ENCODE results near the gene CACNB4. TPM values are rescaled to one million over a fixed set of nuclear protein-coding genes. Genes with fewer than 3 reads are reported as not detected.

CACNB4 gene
- total RNA-seq (2014; rRNA removed; shearing (Covaris generic)): 0.06 and 0.82 TPM in 2 replicates
- total RNA-seq (2022): 0.37 and 0.76 TPM in 2 replicates
- percentile 25 among the genes with signal in this experiment for Bru-seq, nascent RNA
- BruChase-seq, experiment 1, labeled RNA remaining after a 6-hour chase: percentile 33 among the genes with signal in this experiment
- percentile 33 among the genes with signal in this experiment for BruChase-seq, experiment 2, labeled RNA remaining after a 2-hour chase
- long read RNA-seq: 0 reads

DNA sequence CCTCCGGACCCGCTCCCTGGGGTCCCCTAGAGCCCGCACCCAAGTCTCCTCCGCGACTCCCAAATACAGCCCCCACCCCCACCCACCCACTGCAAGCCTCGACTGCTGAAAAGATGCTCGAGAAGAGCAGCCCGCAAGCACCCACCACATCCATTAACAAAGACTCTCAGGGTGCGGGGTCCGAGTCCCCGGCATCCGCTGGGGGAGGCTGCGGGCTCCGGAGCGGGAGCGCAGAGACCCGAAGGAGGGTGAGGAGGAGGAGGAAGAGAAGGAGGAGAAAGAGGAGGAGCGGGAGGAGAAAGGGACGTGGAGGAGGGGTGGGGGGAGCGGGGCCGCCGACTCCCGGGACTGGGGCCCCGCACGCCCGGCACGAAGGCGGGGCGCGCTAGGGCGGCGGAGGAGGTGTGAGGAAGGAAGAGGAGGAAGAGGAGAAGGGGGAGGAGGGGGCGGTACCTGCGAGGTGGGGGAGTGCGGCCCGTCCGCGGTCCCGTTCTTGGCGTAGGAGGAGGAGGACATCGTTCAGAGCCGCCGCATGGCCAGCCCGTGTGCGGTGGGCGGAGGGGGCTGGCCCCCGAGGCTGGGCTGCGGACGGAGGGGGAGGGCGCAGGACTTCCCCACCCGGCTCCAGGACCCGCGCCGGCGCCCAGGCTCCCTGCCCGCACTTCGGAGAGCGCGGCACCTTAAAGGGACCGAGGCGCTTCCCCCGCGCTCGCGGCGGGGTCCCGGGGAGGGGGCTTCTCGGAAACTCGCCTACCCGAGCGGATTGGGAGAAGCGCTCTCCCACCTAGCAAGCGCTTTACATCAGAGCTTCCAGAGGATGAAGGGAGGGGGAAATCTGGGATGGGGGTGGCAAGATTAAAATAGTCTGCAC is at the start of gene CACNB4:
TSS of gene CACNB4 (minus strand) at position 549 of the 871 bp plus-strand sequence.
- Histone ChIP-seq H3K36me3 (ENCODE audit: insufficient read depth, low read length) (no peaks in the 10 kb centered on the region), H3K79me2 (ENCODE audit: insufficient read depth, low read depth, low read length) (no peaks in the 10 kb centered on the region), H3K9me2 (ENCODE audit: insufficient read depth, low read length) (no peaks in the 10 kb centered on the region), H3K4me1 (ENCODE audit: insufficient read depth, low read length, poor library complexity, severe bottlenecking) (no peaks in the 10 kb centered on the region), H3K27ac (ENCODE audit: low read depth, low read length, poor library complexity, severe bottlenecking) (no peak within 1 kb of the TSS), H3K4me2 (ENCODE audit: low read length) (no peak within 1 kb of the TSS), H3K9me3 (ENCODE audit: low read length) (no peaks in the 10 kb centered on the region), H4K20me1 (ENCODE audit: insufficient read depth, low read length) (no peaks in the 10 kb centered on the region), H3K4me3 (ENCODE audit: low read depth, low read length, poor library complexity, severe bottlenecking) (no peak within 1 kb of the TSS), H2AFZ (ENCODE audit: low read length) (no peak within 1 kb of the TSS)
- ChIA-PET POLR2A (no interaction called here), CTCF (ENCODE audit: unreplicated experiment) (interaction anchor here (0.6 kb wide), 1 partner anchor 1328 kb away, joined by 12 read pairs; no protein-coding TSS in a partner anchor)
- DNase-seq (ENCODE audit: low spot score): no peak
- intact Hi-C loops (cut with micrococcal nuclease; ENCODE audit: unreplicated experiment): no loop called here
- BruUV-seq (replicated peaks): no TSS peak
- TF ChIP-seq CTCF (conservative IDR thresholded peaks at IDR 0.05; ENCODE audit: low read length): no peak
- no peak for TF ChIP-seq EZH2phosphoT487 (IDR thresholded peaks at IDR 0.05; ENCODE audit: borderline replicate concordance, low read depth, low read length)

DNA sequence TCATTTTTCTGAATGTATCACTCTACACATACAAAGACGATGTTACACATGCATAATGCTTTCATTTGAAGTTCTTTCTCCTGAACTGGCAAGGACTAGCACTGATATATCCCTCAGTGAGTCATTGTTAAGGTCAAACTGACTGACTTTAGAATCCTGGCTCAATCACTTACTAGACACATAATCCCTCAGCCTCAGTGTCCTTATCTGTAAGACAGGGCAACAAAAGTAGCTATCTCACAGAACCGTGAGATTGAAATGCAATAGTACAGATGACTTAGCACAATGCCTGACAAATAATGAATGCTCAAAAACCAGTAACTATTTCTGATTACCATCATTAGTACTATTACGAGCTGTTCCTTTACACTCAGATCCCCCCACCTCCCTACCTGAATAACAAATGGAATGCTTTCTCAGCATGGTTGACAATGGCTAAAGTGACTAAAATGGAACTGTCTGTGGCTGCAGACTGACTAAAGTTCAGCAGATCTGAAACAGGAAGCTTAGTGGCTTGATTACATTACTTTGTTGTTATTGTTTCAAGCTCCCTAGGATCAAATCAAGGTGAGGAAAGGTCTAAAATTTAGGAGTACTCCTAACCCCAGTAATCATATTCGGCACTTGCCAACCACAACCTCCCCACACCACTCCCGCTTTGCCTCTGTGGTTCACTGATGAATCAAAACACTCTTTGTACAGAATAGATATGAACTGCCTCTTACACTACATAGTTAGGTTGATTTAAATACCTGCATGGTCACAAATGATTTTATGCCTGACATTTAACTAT is 35.8 kb upstream of the CACNB4 start:
- BruUV-seq (replicated peaks): no TSS peak
- DNase-seq (ENCODE audit: low spot score): no peak
- Histone ChIP-seq H3K27ac (ENCODE audit: low read depth, low read length, poor library complexity, severe bottlenecking) (no peak overlapping the region), H3K79me2 (ENCODE audit: insufficient read depth, low read depth, low read length) (no peaks in the 10 kb centered on the region), H3K4me1 (ENCODE audit: insufficient read depth, low read length, poor library complexity, severe bottlenecking) (no peaks in the 10 kb centered on the region), H2AFZ (ENCODE audit: low read length) (no peak overlapping the region), H3K4me3 (ENCODE audit: low read depth, low read length, poor library complexity, severe bottlenecking) (no peak overlapping the region), H3K9me2 (ENCODE audit: insufficient read depth, low read length) (no peaks in the 10 kb centered on the region), H3K36me3 (ENCODE audit: insufficient read depth, low read length) (peaks cover 10% of the 10 kb centered on the region), H4K20me1 (ENCODE audit: insufficient read depth, low read length) (no peaks in the 10 kb centered on the region), H3K9me3 (ENCODE audit: low read length) (no peaks in the 10 kb centered on the region), H3K4me2 (ENCODE audit: low read length) (no peak overlapping the region)
- TF ChIP-seq CTCF (conservative IDR thresholded peaks at IDR 0.05; ENCODE audit: low read length): no peak
- TF ChIP-seq EZH2phosphoT487 (IDR thresholded peaks at IDR 0.05; ENCODE audit: borderline replicate concordance, low read depth, low read length): no peak
- ChIA-PET POLR2A (interaction anchor here (0.6 to 1.7 kb wide), 2 partner anchors 9 to 23 kb away, joined by 3 to 4 read pairs; no protein-coding TSS in a partner anchor), CTCF (ENCODE audit: unreplicated experiment) (no interaction called here)
- intact Hi-C loops (cut with micrococcal nuclease; ENCODE audit: unreplicated experiment): no loop called here

Data from OCI-LY7 (cell line).